ENCODE data around the gene GPR137. TPM values are rescaled to one million over a fixed set of nuclear protein-coding genes. Genes with fewer than 3 reads are reported as not detected.
A peak's percentile ranks its signal among the peaks of the same experiment; 100 is the strongest.

The GPR137 gene
- polyA plus RNA-seq, 3 donors: 7.8 to 21.0 (median 9.3) TPM

DNA sequence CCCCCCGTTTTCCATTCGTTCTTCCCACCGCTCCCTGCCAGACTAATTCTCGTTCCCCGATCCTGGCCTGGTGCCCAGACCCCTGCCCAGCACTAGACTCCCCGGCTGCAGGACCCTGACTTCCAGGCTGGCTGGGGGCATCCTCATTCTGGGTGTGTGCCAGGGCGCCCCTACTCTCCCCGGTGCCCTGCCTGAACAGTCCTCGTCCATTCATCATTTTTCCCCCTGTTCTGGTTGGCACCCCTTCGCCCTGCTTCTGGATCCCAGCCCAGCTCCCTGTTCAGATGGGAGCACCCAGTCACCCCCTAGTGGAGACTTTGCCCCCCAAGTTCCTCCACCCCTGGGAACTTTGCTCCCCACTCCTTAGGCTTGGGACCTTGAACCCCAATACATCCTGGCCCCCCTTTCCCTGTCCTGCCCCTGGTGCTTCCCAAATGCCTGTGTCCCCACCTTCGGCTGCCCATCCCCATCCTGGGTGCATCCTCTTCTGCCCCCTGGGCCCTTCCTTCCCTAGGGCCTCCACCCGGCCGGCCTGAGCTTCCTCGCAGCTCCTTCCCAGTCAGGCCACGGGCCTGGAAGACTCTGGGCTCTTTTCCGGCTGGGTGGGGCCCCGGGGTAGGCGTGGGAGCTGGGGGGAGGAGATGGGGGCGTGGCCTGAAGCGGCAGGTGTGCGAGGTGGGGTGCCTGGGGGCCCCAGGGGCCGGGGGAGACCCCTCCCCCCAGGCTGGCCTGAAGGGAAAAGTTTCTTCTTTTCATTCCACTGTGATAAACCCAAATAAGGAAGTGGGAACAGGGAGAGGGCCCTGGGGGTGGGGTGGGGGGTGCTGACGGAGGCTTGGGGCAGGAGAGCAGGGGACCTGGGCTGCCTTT, 33.4 kb upstream of the GPR137 start:
- Histone ChIP-seq H3K4me2 (replicated peaks; ENCODE audit: extremely low read depth, low read length, poor library complexity, severe bottlenecking) (peak overlapping the region; percentile 98), H4K20me1 (ENCODE audit: insufficient read depth, low read length) (peaks cover 28% of the 10 kb centered on the region), H3K9me3 (replicated peaks in 1 of 2; ENCODE audit: control insufficient read depth in 1 of 2, insufficient read depth in 1 of 2, low read length in 2 of 2) (no peaks in the 10 kb centered on the region), H3K79me2 (ENCODE audit: insufficient read depth, low read length) (peaks cover 18% of the 10 kb centered on the region), H3K4me1 (ENCODE audit: control insufficient read depth in 1 of 2, insufficient read depth in 2 of 2, low read length in 2 of 2) (peaks cover 32 to 47% of the 10 kb centered on the region in 2 donors), H3K36me3 (replicated peaks in 1 of 2; ENCODE audit: control insufficient read depth in 1 of 2, insufficient read depth in 2 of 2, low read length in 2 of 2) (peaks cover 23 to 31% of the 10 kb centered on the region in 2 donors), H2AFZ (ENCODE audit: insufficient read depth, low read depth, low read length, poor library complexity, severe bottlenecking) (peak overlapping the region; percentile 72), H3K27me3 (ENCODE audit: control insufficient read depth in 2 of 2, insufficient read depth in 2 of 2, low read length in 2 of 2) (no peaks in the 10 kb centered on the region), H3K27ac (ENCODE audit: low read depth in 1 of 2, low read length in 2 of 2) (peak overlapping the region in 1 of 2 donors; percentile 74), H3K4me3 (replicated peaks in 1 of 3; ENCODE audit: low read depth in 2 of 3, low read length in 3 of 3) (peak overlapping the region; percentile 75 to 87 (median 83)), H3K9ac (ENCODE audit: insufficient read depth, low read length, poor library complexity, severe bottlenecking) (peak overlapping the region; percentile 69)
- DNase-seq: peak in 2 of 3 donors; percentile 36 to 50
- WGBS (ENCODE audit: insufficient coverage): 0% methylated on average over 15 of the region's 23 CpGs
- TF ChIP-seq, protein P1, sequence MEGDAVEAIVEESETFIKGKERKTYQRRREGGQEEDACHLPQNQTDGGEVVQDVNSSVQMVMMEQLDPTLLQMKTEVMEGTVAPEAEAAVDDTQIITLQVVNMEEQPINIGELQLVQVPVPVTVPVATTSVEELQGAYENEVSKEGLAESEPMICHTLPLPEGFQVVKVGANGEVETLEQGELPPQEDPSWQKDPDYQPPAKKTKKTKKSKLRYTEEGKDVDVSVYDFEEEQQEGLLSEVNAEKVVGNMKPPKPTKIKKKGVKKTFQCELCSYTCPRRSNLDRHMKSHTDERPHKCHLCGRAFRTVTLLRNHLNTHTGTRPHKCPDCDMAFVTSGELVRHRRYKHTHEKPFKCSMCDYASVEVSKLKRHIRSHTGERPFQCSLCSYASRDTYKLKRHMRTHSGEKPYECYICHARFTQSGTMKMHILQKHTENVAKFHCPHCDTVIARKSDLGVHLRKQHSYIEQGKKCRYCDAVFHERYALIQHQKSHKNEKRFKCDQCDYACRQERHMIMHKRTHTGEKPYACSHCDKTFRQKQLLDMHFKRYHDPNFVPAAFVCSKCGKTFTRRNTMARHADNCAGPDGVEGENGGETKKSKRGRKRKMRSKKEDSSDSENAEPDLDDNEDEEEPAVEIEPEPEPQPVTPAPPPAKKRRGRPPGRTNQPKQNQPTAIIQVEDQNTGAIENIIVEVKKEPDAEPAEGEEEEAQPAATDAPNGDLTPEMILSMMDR (IDR thresholded peaks at IDR 0.05): peak; percentile 27
- peaks cover 34% of the 10 kb centered on the region for H3K4me1 Mint-ChIP-seq
- H3K36me3 Mint-ChIP-seq: peaks cover 19 to 32% of the 10 kb centered on the region in 2 donors
- intact Hi-C loops (cut with micrococcal nuclease): loop anchor here (2.0 to 5.0 kb wide), 2 partner anchors 17 to 35 kb away; partner anchors contain the start of gene GPR137 (in 1 of the 2)
- H3K4me3 Mint-ChIP-seq: peak overlapping the region; percentile 89 to 96
- peaks cover 3 to 10% (median 8%) of the 10 kb centered on the region in 3 donors for H3K27me3 Mint-ChIP-seq (ENCODE audit: low read depth in 3 of 3)
- no peaks in the 10 kb centered on the region for H3K9me3 Mint-ChIP-seq
- H3K27ac Mint-ChIP-seq: peak overlapping the region; percentile 69 to 90 (median 80)

DNA sequence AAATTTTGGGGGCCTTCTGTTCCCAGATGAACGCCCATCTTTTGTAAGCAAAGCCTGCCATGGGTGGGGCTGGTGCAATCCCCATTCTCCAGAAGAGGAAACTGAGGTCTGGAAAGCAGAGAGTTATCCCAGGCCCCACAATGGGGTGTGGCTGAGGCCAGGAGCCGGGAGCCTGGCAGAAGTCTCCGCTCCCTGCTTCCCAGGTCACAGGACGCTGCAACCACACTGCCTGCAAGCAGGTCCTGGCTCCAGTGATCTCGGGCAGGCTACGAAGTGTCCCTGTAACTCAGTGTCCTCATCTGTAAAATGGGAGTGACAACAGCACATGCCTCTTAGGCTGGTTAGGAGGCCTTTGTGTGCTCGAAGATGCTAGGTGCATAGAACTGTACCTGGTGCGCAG, 32.6 kb upstream of the GPR137 start:
- H2AFZ ChIP-seq (ENCODE audit: insufficient read depth, low read depth, low read length, poor library complexity, severe bottlenecking): no peak overlapping the region
- TF ChIP-seq, protein P1 (IDR thresholded peaks at IDR 0.05): no peak
- peak overlapping the region in 1 of 3 experiments; percentile 87 for H3K4me3 ChIP-seq (replicated peaks in 1 of 3; ENCODE audit: low read depth in 2 of 3, low read length in 3 of 3)
- Mint-ChIP-seq H3K27ac (no peak overlapping the region), H3K36me3 (peaks cover 25 to 39% of the 10 kb centered on the region in 2 donors), H3K4me3 (peak overlapping the region; percentile 39 to 89), H3K9me3 (peaks cover 0 to under 1% (median 0%) of the 10 kb centered on the region in 7 donors), H3K4me1 (peaks cover 30% of the 10 kb centered on the region), H3K27me3 (ENCODE audit: low read depth in 3 of 3) (peaks cover 3 to 10% (median 8%) of the 10 kb centered on the region in 3 donors)
- peak overlapping the region; percentile 98 for H3K4me2 ChIP-seq (replicated peaks; ENCODE audit: extremely low read depth, low read length, poor library complexity, severe bottlenecking)
- no peaks in the 10 kb centered on the region for H3K9me3 ChIP-seq (replicated peaks in 1 of 2; ENCODE audit: control insufficient read depth in 1 of 2, insufficient read depth in 1 of 2, low read length in 2 of 2)
- intact Hi-C loops (cut with micrococcal nuclease): loop anchor here (2.0 to 5.0 kb wide), 2 partner anchors 16 to 34 kb away; partner anchors contain the start of gene GPR137 (in 1 of the 2)
- H3K79me2 ChIP-seq (ENCODE audit: insufficient read depth, low read length): peaks cover 18% of the 10 kb centered on the region
- H3K36me3 ChIP-seq (replicated peaks in 1 of 2; ENCODE audit: control insufficient read depth in 1 of 2, insufficient read depth in 2 of 2, low read length in 2 of 2): peaks cover 27 to 38% of the 10 kb centered on the region in 2 donors
- H3K27ac ChIP-seq (ENCODE audit: low read depth in 1 of 2, low read length in 2 of 2): no peak overlapping the region
- no peak overlapping the region for H3K9ac ChIP-seq (ENCODE audit: insufficient read depth, low read length, poor library complexity, severe bottlenecking)
- peaks cover 28% of the 10 kb centered on the region for H4K20me1 ChIP-seq (ENCODE audit: insufficient read depth, low read length)
- no peaks in the 10 kb centered on the region for H3K27me3 ChIP-seq (ENCODE audit: control insufficient read depth in 2 of 2, insufficient read depth in 2 of 2, low read length in 2 of 2)
- 86% methylated on average over 7 of the region's 8 CpGs for WGBS (ENCODE audit: insufficient coverage)
- no peak for DNase-seq
- H3K4me1 ChIP-seq (ENCODE audit: control insufficient read depth in 1 of 2, insufficient read depth in 2 of 2, low read length in 2 of 2): peaks cover 25 to 39% of the 10 kb centered on the region in 2 donors
